Testis (tissue), 3 donors: ENCODE measurements around the gene CLCF1. TPM values are rescaled to one million over a fixed set of nuclear protein-coding genes. Genes with fewer than 3 reads are reported as not detected.

ENCODE experiments used
- DNase-seq: peaks from one replicate; pipeline ENCODE4 v3.0.0-alpha.2; 2019
- H3K27ac ChIP-seq, 2 donors: fragments of 200-600 bp; sonication (generic); one replicate each; pipeline ENCODE4 v1.5.1; 2019
- H3K27me3 ChIP-seq: fragments of 200-600 bp; sonication (generic); one replicate; pipeline ENCODE4 v1.5.1; 2019
- H3K36me3 ChIP-seq: fragments of 200-600 bp; sonication (generic); one replicate; pipeline ENCODE4 v1.5.1; 2017; ENCODE audit warnings: low read depth; ENCODE audit errors: missing control alignments
- H3K4me1 ChIP-seq: fragments of 200-600 bp; sonication (generic); one replicate; pipeline ENCODE4 v1.5.1; 2019
- H3K4me3 ChIP-seq, 2 donors: fragments of 200-600 bp; sonication (generic); one replicate each; pipeline ENCODE4 v1.5.1; 2017 to 2019
- H3K9me3 ChIP-seq: fragments of 200-600 bp; sonication (generic); one replicate; pipeline ENCODE4 v1.5.1; 2017
- POLR2A ChIP-seq: fragments of 450-650 bp; IDR thresholded peaks from one replicate; pipeline ENCODE4 v1.6.1; 2017; ENCODE audit warnings: antibody characterized with exemption, mild to moderate bottlenecking, moderate library complexity
- WGBS, 2 donors: methylation state at CpG; one replicate each; pipeline ENCODE4 v1.1.5; 2018; 5-methylcytosine and 5-hydroxymethylcytosine counted together
- intact Hi-C: fragments of 100-400 bp; cut with DNase I; formaldehyde crosslinking; loops from one replicate; pipeline ENCODE4 v1.15.1; 2023; ENCODE audit warnings: low total_unique reads
- polyA plus RNA-seq: library from polyadenylated mRNA; stranded (reverse); fragments of 350-450 nt; fragmentation: Illumina TruSeq; extraction: RNeasy Lipid Tissue Mini Kit (QIAGEN cat#74804); gene quantifications from one replicate; pipeline ENCODE4 v1.2.3, GENCODE V29; 2014; ENCODE audit warnings: low read depth, low replicate concordance; ENCODE audit not compliant: insufficient read depth
- total RNA-seq, 2 donors: library from RNA; depleted of rRNA; stranded (reverse); fragments of >200 nt; gene quantifications; one replicate each; pipeline ENCODE4 v1.2.3, GENCODE V29; 2016
- TF ChIP-seq, protein P1 (sequence below), 3 experiments: fragments of 450-650 bp in 2 of 3; fragments of 200-600 bp in 1 of 3; sonication (generic) in 1 of 3; IDR thresholded peaks; one replicate each; pipeline ENCODE4 v1.5.1; 2016 to 2019; ENCODE audit warnings: antibody characterized with exemption in 3 of 3, mild to moderate bottlenecking in 2 of 3, moderate library complexity in 1 of 3

Gene CLCF1
- total and polyA plus RNA-seq, 3 donors from 2014 or later: 2.7 to 6.8 (median 3.7) TPM

DNA sequence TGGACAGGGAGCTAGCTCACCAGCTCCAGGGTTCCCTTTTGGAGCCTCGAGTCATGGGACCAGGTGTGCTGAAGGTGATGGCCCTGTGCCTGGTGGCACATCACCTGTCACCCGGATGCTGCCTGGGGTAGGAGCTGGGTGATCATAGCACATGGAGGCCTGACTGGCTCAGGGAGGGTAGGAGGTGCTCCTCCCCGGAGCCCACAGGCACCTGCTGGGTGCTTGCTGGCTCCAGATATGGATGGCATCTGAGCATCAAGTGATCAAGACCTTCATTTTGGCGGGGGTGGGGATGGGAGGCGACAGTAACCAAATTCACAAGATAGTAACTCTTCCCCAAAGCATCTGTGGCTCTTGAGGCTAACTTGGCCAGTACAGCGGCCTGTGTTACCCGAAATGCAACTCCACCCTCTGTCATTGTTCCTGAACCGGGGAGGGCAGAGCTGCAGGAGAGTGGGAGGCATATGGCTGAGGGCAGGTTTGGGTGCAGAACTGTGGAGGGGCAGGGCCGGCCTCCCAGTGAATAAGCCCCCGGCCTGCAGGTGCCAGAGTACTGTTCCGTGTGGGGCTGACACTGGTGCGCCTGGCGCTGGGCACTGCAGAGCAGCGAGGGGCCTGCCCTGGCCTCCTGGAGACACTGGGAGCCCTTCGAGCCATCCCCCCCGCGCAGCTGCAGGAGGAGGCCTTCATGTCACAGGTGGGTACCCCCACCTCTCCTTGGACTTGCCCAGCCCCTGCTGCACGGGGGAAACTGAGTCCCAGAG, 35.2 kb upstream of the CLCF1 start:
- no peaks in the 10 kb centered on the region for H3K27me3 ChIP-seq
- no peak overlapping the region for H3K4me3 ChIP-seq
- TF ChIP-seq, protein P1, sequence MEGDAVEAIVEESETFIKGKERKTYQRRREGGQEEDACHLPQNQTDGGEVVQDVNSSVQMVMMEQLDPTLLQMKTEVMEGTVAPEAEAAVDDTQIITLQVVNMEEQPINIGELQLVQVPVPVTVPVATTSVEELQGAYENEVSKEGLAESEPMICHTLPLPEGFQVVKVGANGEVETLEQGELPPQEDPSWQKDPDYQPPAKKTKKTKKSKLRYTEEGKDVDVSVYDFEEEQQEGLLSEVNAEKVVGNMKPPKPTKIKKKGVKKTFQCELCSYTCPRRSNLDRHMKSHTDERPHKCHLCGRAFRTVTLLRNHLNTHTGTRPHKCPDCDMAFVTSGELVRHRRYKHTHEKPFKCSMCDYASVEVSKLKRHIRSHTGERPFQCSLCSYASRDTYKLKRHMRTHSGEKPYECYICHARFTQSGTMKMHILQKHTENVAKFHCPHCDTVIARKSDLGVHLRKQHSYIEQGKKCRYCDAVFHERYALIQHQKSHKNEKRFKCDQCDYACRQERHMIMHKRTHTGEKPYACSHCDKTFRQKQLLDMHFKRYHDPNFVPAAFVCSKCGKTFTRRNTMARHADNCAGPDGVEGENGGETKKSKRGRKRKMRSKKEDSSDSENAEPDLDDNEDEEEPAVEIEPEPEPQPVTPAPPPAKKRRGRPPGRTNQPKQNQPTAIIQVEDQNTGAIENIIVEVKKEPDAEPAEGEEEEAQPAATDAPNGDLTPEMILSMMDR (IDR thresholded peaks at IDR 0.05): no peak
- TF ChIP-seq POLR2A: no peak
- 66 to 74% methylated on average over 12 to 18 of the region's 18 CpGs for WGBS, 2 donors
- DNase-seq: no peak
- H3K4me1 ChIP-seq: peaks cover 5% of the 10 kb centered on the region
- no peaks in the 10 kb centered on the region for H3K9me3 ChIP-seq
- intact Hi-C loops: loop anchor here (10.0 kb wide), 1 partner anchor 76 kb away; the partner anchor contains the start of gene AIP
- no peaks in the 10 kb centered on the region for H3K36me3 ChIP-seq
- H3K27ac ChIP-seq: no peak overlapping the region

DNA sequence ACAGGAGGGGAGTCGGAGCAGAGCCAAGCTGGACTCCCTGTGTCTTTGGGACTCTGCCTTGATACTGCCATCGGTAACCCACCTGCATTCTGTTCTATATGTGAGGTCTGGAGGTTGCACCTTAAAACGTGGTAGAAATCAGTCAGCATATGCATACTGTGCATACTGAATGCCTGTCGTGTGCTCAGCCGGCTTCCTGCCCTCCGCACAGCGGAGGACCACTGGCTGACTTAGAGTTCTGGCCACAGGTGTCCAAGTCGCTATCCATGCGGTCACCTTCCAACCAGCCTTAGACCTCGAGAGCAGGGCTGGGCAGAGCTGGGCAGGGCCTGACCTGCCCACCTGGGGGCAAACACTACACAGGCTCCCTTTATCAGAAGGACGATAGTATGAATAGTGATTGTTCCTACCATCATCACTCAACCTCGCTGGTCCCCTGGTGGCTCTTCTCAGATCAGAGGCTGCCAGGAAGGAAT, 34.3 kb upstream of the CLCF1 start:
- Histone ChIP-seq H3K36me3 (no peaks in the 10 kb centered on the region), H3K4me1 (peaks cover 1% of the 10 kb centered on the region), H3K9me3 (no peaks in the 10 kb centered on the region), H3K27me3 (no peaks in the 10 kb centered on the region), H3K4me3 (no peak overlapping the region), H3K27ac (no peak overlapping the region)
- intact Hi-C loops: loop anchor here (10.0 kb wide), 1 partner anchor 77 kb away; the partner anchor contains the start of gene AIP
- TF ChIP-seq, protein P1 (IDR thresholded peaks at IDR 0.05): no peak
- no peak for TF ChIP-seq POLR2A
- 53 to 62% methylated on average over 6 to 12 of the region's 12 CpGs for WGBS, 2 donors
- DNase-seq: no peak

DNA sequence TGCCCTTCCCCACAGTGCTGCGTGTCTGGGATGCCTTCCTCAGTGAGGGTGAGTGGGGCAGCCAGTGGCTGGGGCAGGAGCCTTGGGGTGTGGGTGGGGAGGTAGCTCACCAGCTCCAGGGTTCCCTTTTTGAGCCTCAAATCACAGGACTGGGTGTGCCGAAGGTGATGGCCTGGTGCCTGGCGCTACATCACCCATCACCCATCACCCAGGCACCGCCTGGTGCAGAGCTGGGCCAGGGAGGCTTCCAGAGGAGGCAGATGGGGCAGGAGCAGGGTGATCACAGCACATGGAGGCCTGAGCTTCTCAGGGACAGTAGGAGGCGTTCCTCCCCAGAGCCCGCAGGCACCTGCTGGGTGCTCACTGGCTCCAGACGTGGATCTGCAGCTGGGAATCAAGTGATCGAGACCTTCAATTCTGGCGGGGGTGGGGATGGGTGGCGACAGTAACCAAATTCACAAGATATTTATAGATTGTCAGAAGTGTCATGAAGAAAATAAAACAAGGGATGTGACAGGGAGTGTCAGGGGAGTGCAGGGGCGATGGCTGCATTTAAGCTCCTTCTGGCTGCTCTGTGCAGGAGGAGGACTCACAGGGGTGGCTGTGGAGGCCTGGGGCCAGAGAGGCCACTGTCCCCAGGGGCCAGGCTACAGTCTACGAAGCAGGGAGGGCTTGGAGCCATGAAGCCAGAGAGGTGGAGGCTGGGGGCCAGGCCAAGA, 33.7 kb upstream of the CLCF1 start:
- no peaks in the 10 kb centered on the region for H3K36me3 ChIP-seq
- TF ChIP-seq, protein P1 (IDR thresholded peaks at IDR 0.05): no peak
- TF ChIP-seq POLR2A: no peak
- peaks cover 3% of the 10 kb centered on the region for H3K4me1 ChIP-seq
- no peaks in the 10 kb centered on the region for H3K27me3 ChIP-seq
- intact Hi-C loops: loop anchor here (10.0 kb wide), 1 partner anchor 78 kb away; the partner anchor contains the start of gene AIP
- no peaks in the 10 kb centered on the region for H3K9me3 ChIP-seq
- WGBS, 2 donors: 35 to 46% methylated on average over 8 to 12 of the region's 12 CpGs
- H3K27ac ChIP-seq: no peak overlapping the region
- no peak for DNase-seq
- no peak overlapping the region for H3K4me3 ChIP-seq

DNA sequence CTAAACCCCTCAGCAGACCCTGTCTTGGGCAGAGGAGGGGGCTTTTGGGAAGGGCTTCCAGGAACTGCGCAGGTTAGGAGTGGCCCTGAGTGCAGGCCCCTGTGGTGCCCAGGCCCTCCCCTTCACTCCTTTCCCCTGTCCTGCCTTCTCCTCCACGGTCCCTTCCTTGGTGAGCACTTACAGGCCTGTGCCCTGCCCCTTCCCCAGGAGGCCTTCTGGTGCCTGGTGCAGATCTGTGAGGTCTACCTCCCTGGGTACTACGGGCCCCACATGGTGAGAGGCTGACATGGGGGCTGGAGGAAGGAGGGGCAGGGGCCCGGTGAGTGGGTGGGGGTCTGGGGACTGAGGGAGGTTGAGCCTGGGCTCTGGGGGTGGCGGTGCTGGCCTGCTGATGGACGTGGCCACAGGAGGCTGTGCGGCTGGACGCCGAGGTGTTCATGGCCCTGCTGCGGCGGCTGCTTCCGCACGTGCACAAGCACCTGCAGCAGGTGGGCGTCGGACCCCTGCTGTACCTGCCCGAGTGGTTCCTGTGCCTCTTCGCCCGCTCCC, 33.1 kb upstream of the CLCF1 start:
- WGBS, 2 donors: 78 to 81% methylated on average over 7 to 18 of the region's 18 CpGs
- intact Hi-C loops: loop anchor here (10.0 kb wide), 1 partner anchor 78 kb away; the partner anchor contains the start of gene AIP

More for the DNA sequence above, 33.1 kb upstream of the CLCF1 start:
- Histone ChIP-seq H3K36me3 (no peaks in the 10 kb centered on the region), H3K4me1 (peaks cover 5% of the 10 kb centered on the region), H3K4me3 (no peak overlapping the region), H3K27ac (no peak overlapping the region), H3K9me3 (no peaks in the 10 kb centered on the region), H3K27me3 (no peaks in the 10 kb centered on the region)
- DNase-seq: no peak
- TF ChIP-seq, protein P1 (IDR thresholded peaks at IDR 0.05): no peak
- TF ChIP-seq POLR2A: no peak
